HuH-7 (cell line): Measurements from ENCODE around the gene ASTL.
"Not testable (repeated sequence)": the region's sequence is repeated elsewhere in the genome, so short reads cannot be mapped to it uniquely, and the experiment has no call there.

Experiments used
- DNase-seq: peaks from one replicate; pipeline ENCODE4 v3.0.0; 2011; ENCODE audit warnings: low spot score

The ASTL gene

GRCh38 chr2:96138179-96139145 lies at the start of gene ASTL:
TSS of gene ASTL (minus strand) at chr2:96138502. CDS start at chr2:96138436, 66 bp downstream.
- DNase-seq = peak; percentile 91

GRCh38 chr2:96186562-96186961 lies 48.3 kb upstream of the ASTL start:
- DNase-seq = no peak

GRCh38 chr2:96185516-96185915 lies 47.2 kb upstream of the ASTL start:
- no peak for DNase-seq

- no peak for DNase-seq
Measured at GRCh38 chr2:96184989-96185388, 46.7 kb upstream of the ASTL start.

- no peak for DNase-seq
Measured at GRCh38 chr2:96184188-96184587, 45.9 kb upstream of the ASTL start.

- no peak for DNase-seq
Measured at GRCh38 chr2:96181529-96181928, 43.2 kb upstream of the ASTL start.

- DNase-seq = no peak
Measured at GRCh38 chr2:96180521-96180920, 42.2 kb upstream of the ASTL start.

GRCh38 chr2:96180002-96180401 lies 41.7 kb upstream of the ASTL start:
- DNase-seq = no peak

GRCh38 chr2:96176661-96177060 lies 38.4 kb upstream of the ASTL start:
- no peak for DNase-seq

GRCh38 chr2:96175951-96176350 lies 37.6 kb upstream of the ASTL start:
- no peak for DNase-seq

- peak; percentile 84 for DNase-seq
Measured at GRCh38 chr2:96174251-96175144, 36.2 kb upstream of the ASTL start.

- no peak for DNase-seq
Measured at GRCh38 chr2:96171831-96172230, 33.5 kb upstream of the ASTL start.

GRCh38 chr2:96170626-96171025 lies 32.3 kb upstream of the ASTL start:
- no peak for DNase-seq

GRCh38 chr2:96169868-96170507 lies 31.7 kb upstream of the ASTL start:
- no peak for DNase-seq

- DNase-seq = no peak
Measured at GRCh38 chr2:96167407-96168013, 29.2 kb upstream of the ASTL start.

GRCh38 chr2:96164459-96165184 lies 26.3 kb upstream of the ASTL start:
- DNase-seq = no peak

- no peak for DNase-seq
Measured at GRCh38 chr2:96163768-96164429, 25.6 kb upstream of the ASTL start.

- no peak for DNase-seq
Measured at GRCh38 chr2:96163415-96163767, 25.1 kb upstream of the ASTL start.

- DNase-seq = peak; percentile 15
Measured at GRCh38 chr2:96161898-96162297, 23.6 kb upstream of the ASTL start.

GRCh38 chr2:96160366-96160765 lies 22.1 kb upstream of the ASTL start:
- not testable (repeated sequence) for DNase-seq
